ENCODE measurements around the gene MUC15. TPM values are rescaled to one million over a fixed set of nuclear protein-coding genes. Genes with fewer than 3 reads are reported as not detected.

Gene MUC15
- total and polyA plus RNA-seq, 5 experiments from 2014 or later: not detected

DNA sequence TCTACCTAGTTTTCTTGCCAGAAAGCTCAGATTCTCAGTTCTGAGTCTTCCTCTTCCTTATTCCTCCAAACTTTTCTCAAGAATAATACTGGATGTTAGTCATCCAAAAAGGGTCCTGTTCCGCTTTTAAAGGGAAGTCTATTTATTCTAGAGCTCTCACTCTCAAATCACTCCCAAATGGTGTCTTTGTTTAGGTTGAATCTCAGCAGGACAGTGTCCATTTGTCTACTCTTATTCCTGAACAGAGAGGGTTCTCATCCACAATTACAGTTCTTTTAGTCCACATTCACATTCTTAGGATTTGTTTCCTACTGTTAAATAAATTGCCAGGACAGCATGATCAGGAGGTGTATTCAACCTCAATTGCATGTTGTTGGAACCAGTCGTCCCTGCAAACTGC, 61.3 kb downstream of the MUC15 start:
- ATAC-seq (no peak), DNase-seq (no peak)
- Mint-ChIP-seq H3K27me3 (no peaks in the 10 kb centered on the region), H3K4me1 (no peaks in the 10 kb centered on the region), H3K27ac (no peak overlapping the region), H3K4me3 (no peak overlapping the region), H3K36me3 (no peaks in the 10 kb centered on the region), H3K9me3 (peaks cover 0 to 12% (median 7%) of the 10 kb centered on the region in 9 donors)
- POLR2A ChIA-PET: no interaction called here

DNA sequence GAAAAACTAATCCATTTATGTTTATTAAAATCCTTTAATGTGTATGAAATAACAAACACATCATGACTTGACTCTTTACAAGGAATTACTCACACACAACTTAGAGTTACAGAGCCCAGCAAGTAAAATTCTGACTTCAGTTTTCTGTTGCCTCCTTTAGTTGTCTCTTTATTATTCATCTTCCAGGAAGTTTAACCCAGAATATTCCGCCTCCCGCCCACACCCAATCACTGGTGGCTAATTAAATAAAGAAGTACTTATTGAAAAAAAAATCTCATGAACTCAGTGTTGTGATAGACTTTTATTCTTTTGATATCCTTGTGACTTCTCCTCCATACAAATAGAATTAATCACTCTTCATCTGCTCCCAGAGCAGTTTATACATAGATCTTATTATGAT, 61.9 kb downstream of the MUC15 start:
- Mint-ChIP-seq H3K27me3 (no peaks in the 10 kb centered on the region), H3K4me3 (no peak overlapping the region), H3K27ac (no peak overlapping the region), H3K36me3 (no peaks in the 10 kb centered on the region), H3K4me1 (no peaks in the 10 kb centered on the region), H3K9me3 (peaks cover 3 to 16% (median 10%) of the 10 kb centered on the region in 9 donors)
- ATAC-seq: no peak
- DNase-seq: no peak
- POLR2A ChIA-PET: no interaction called here

Other genes starting within 250 kb of the MUC15 start
- not detected for gene ANO3, start 240.1 kb downstream of the MUC15 start, total RNA-seq
- gene ANO3, start 240.1 kb downstream of the MUC15 start, polyA plus RNA-seq: not detected
- not detected for gene SLC5A12, start 149.8 kb upstream of the MUC15 start, total RNA-seq
- not detected for gene SLC5A12, start 149.8 kb upstream of the MUC15 start, polyA plus RNA-seq